Myocyte (in vitro differentiated cells): ENCODE results near the gene FKBP5. TPM values are rescaled to one million over a fixed set of nuclear protein-coding genes. Genes with fewer than 3 reads are reported as not detected.
"Not testable (repeated sequence)": the region's sequence is repeated elsewhere in the genome, so short reads cannot be mapped to it uniquely, and the experiment has no call there.

Experiments
- DNase-seq: peaks from one replicate; pipeline ENCODE4 v3.0.0-alpha.2; 2012; ENCODE audit warnings: low read depth
- microRNA-seq: library from miRNA; unstranded; fragments of <30 nt; microRNA quantifications from one replicate; pipeline ENCODE4, GENCODE V29; 2016
- total RNA-seq: library from RNA; depleted of rRNA; stranded (reverse); fragments of >200 nt; gene quantifications from 2 replicates; pipeline ENCODE4 v1.2.3, GENCODE V29; 2014

FKBP5 gene
- total RNA-seq, 1 donor from 2014 or later: 13.4 TPM

- DNase-seq: no peak
These were observed 138.3 kb downstream of the FKBP5 start for GRCh38 chr6:35550437-35550836.

GRCh38 chr6:35547676-35548075 lies 141.0 kb downstream of the FKBP5 start:
- no peak for DNase-seq

GRCh38 chr6:35544769-35545361 lies 143.8 kb downstream of the FKBP5 start:
- DNase-seq: no peak

GRCh38 chr6:35543459-35544193 lies 145.1 kb downstream of the FKBP5 start:
- no peak for DNase-seq

GRCh38 chr6:35541836-35542235 lies 146.9 kb downstream of the FKBP5 start:
- DNase-seq: no peak

GRCh38 chr6:35539223-35539622 lies 149.5 kb downstream of the FKBP5 start:
- no peak for DNase-seq

- DNase-seq: not testable (repeated sequence)
These were observed 152.9 kb downstream of the FKBP5 start for GRCh38 chr6:35535847-35536246.

- DNase-seq: no peak
These were observed 154.1 kb downstream of the FKBP5 start for GRCh38 chr6:35534407-35535170.

GRCh38 chr6:35533981-35534380 lies 154.7 kb downstream of the FKBP5 start:
- no peak for DNase-seq

- no peak for DNase-seq
These were observed 156.6 kb downstream of the FKBP5 start for GRCh38 chr6:35532126-35532525.

- no peak for DNase-seq
These were observed 164.2 kb downstream of the FKBP5 start for GRCh38 chr6:35524380-35525020.

Small RNA genes within 50 kb of the gene (microRNA-seq; reads per million reads assigned to microRNA genes)
- 1.5 reads per million for gene MIR5690

Other genes with a start within 250 kb of the FKBP5 start
- 11.8 and 18.3 TPM in 2 replicates for gene FANCE, start 236.6 kb downstream of the FKBP5 start, total RNA-seq
- gene RPL10A, start 220.5 kb downstream of the FKBP5 start, total RNA-seq: 794 and 894 TPM in 2 replicates
- 25.5 and 33.2 TPM in 2 replicates for gene TEAD3, start 191.8 kb downstream of the FKBP5 start, total RNA-seq
- gene TULP1, start 176.0 kb downstream of the FKBP5 start, total RNA-seq: 0.05 and 0.10 TPM in 2 replicates
- gene ARMC12, start 48.1 kb upstream of the FKBP5 start, total RNA-seq: 0.16 and 0.37 TPM in 2 replicates
- not detected in 2 replicates for gene CLPSL2, start 87.7 kb upstream of the FKBP5 start, total RNA-seq
- gene CLPSL1, start 92.1 kb upstream of the FKBP5 start, total RNA-seq: not detected in 2 replicates
- not detected in 2 replicates for gene CLPS, start 108.4 kb upstream of the FKBP5 start, total RNA-seq
- gene LHFPL5, start 116.4 kb upstream of the FKBP5 start, total RNA-seq: not detected in 2 replicates
- gene SRPK1, start 232.2 kb upstream of the FKBP5 start, total RNA-seq: 22.5 and 23.3 TPM in 2 replicates